Stomach smooth muscle (tissue), 2 donors: ENCODE results near the gene RASSF8.

Experiments used
- H3K27ac ChIP-seq: one replicate; pipeline ENCODE4 v1.7.0; 2013; ENCODE audit warnings: mild to moderate bottlenecking, low read length, inconsistent platforms
- H3K27me3 ChIP-seq, 2 donors: one replicate each; pipeline ENCODE4 v1.7.0; 2013; ENCODE audit warnings: low read length in 2 of 2; ENCODE audit not compliant: insufficient read depth in 2 of 2, control insufficient read depth in 1 of 2
- H3K36me3 ChIP-seq, 2 donors: one replicate each; pipeline ENCODE4 v1.7.0; 2013; ENCODE audit warnings: low read length in 2 of 2; ENCODE audit not compliant: control insufficient read depth in 2 of 2, insufficient read depth in 2 of 2
- H3K4me1 ChIP-seq: one replicate; pipeline ENCODE4 v1.7.0; 2013; ENCODE audit warnings: low read length; ENCODE audit not compliant: control insufficient read depth, insufficient read depth
- H3K4me3 ChIP-seq, 2 donors: one replicate each; pipeline ENCODE4 v1.7.0; 2013; ENCODE audit warnings: low read length in 2 of 2
- H3K9ac ChIP-seq, 2 donors: one replicate each; pipeline ENCODE4 v1.7.0; 2013; ENCODE audit warnings: low read length in 2 of 2, mild to moderate bottlenecking in 1 of 2
- H3K9me3 ChIP-seq, 2 donors: one replicate each; pipeline ENCODE4 v1.7.0; 2013; ENCODE audit warnings: low read length in 2 of 2; ENCODE audit not compliant: control insufficient read depth in 2 of 2
- donor health status: healthy.
- donor health status: Pancreatic carcinoma.

Gene RASSF8

GRCh38 chr12:26118308-26118707 lies 159.8 kb downstream of the RASSF8 start:
- peak overlapping the region; percentile 26 for H3K27ac ChIP-seq
- H3K36me3 ChIP-seq: no peaks in the 10 kb centered on the region
- H3K9me3 ChIP-seq: no peaks in the 10 kb centered on the region
- H3K27me3 ChIP-seq: no peaks in the 10 kb centered on the region
- H3K4me1 ChIP-seq: peaks cover 41% of the 10 kb centered on the region
- no peak overlapping the region for H3K9ac ChIP-seq
- H3K4me3 ChIP-seq: no peak overlapping the region

GRCh38 chr12:26119391-26119989 lies 161.0 kb downstream of the RASSF8 start:
- H3K9me3 ChIP-seq: no peaks in the 10 kb centered on the region
- H3K27ac ChIP-seq: peak overlapping the region; percentile 26
- peaks cover 40% of the 10 kb centered on the region for H3K4me1 ChIP-seq
- H3K4me3 ChIP-seq: no peak overlapping the region
- no peaks in the 10 kb centered on the region for H3K27me3 ChIP-seq
- peak overlapping the region in 1 of 2 donors; percentile 47 for H3K9ac ChIP-seq
- no peaks in the 10 kb centered on the region for H3K36me3 ChIP-seq

- Histone ChIP-seq H3K4me1 (peaks cover 37% of the 10 kb centered on the region), H3K36me3 (no peaks in the 10 kb centered on the region), H3K9me3 (no peaks in the 10 kb centered on the region), H3K27ac (peak overlapping the region; percentile 88), H3K4me3 (peak overlapping the region; percentile 50 to 92), H3K9ac (peak overlapping the region; percentile 69 to 79), H3K27me3 (no peaks in the 10 kb centered on the region)
Measured at GRCh38 chr12:26120561-26121274, 162.2 kb downstream of the RASSF8 start.

- Histone ChIP-seq H3K4me1 (peaks cover 36% of the 10 kb centered on the region), H3K9me3 (no peaks in the 10 kb centered on the region), H3K27me3 (no peaks in the 10 kb centered on the region)
Measured at GRCh38 chr12:26121323-26122060, 163.0 kb downstream of the RASSF8 start.

GRCh38 chr12:26122061-26122680 lies 163.7 kb downstream of the RASSF8 start:
- Histone ChIP-seq H3K27me3 (no peaks in the 10 kb centered on the region), H3K9ac (peak overlapping the region; percentile 69 to 79), H3K27ac (peak overlapping the region; percentile 88), H3K36me3 (no peaks in the 10 kb centered on the region), H3K9me3 (no peaks in the 10 kb centered on the region), H3K4me1 (peaks cover 35% of the 10 kb centered on the region), H3K4me3 (peak overlapping the region; percentile 50 to 92)

More at GRCh38 chr12:26121323-26122060, 163.0 kb downstream of the RASSF8 start:
- H3K36me3 ChIP-seq: no peaks in the 10 kb centered on the region
- H3K4me3 ChIP-seq: peak overlapping the region; percentile 50 to 92
- peak overlapping the region; percentile 88 for H3K27ac ChIP-seq
- H3K9ac ChIP-seq: peak overlapping the region; percentile 69 to 79

- Histone ChIP-seq H3K4me3 (peak overlapping the region; percentile 58 to 92), H3K9ac (peak overlapping the region; percentile 61 to 80), H3K4me1 (peaks cover 34% of the 10 kb centered on the region), H3K27ac (peak overlapping the region; percentile 84), H3K36me3 (no peaks in the 10 kb centered on the region), H3K9me3 (no peaks in the 10 kb centered on the region), H3K27me3 (no peaks in the 10 kb centered on the region)
Measured at GRCh38 chr12:26122681-26123481, 164.4 kb downstream of the RASSF8 start.

- no peaks in the 10 kb centered on the region for H3K27me3 ChIP-seq
- no peaks in the 10 kb centered on the region for H3K9me3 ChIP-seq
- H3K9ac ChIP-seq: peak overlapping the region; percentile 61 to 80
- peak overlapping the region; percentile 84 for H3K27ac ChIP-seq
- peaks cover 34% of the 10 kb centered on the region for H3K4me1 ChIP-seq
- peak overlapping the region; percentile 58 to 92 for H3K4me3 ChIP-seq
- no peaks in the 10 kb centered on the region for H3K36me3 ChIP-seq
Measured at GRCh38 chr12:26123482-26123980, 165.0 kb downstream of the RASSF8 start.

- peaks cover 34% of the 10 kb centered on the region for H3K4me1 ChIP-seq
- H3K27ac ChIP-seq: peak within 1 kb of the TSS; percentile 98
- no peaks in the 10 kb centered on the region for H3K36me3 ChIP-seq
- peak within 1 kb of the TSS; percentile 89 to 92 for H3K4me3 ChIP-seq
- H3K9me3 ChIP-seq: no peaks in the 10 kb centered on the region
- peak within 1 kb of the TSS; percentile 87 to 93 for H3K9ac ChIP-seq
- H3K27me3 ChIP-seq: no peaks in the 10 kb centered on the region
Measured at GRCh38 chr12:26124446-26125399, 166.2 kb downstream of the RASSF8 start, which contains the start of gene BHLHE41. Gene BHLHE41 (minus strand): TSS chr12:26125037. CDS start chr12:26124779, 258 bp downstream.
